ENCODE data around the gene SPEM2. TPM values are rescaled to one million over a fixed set of nuclear protein-coding genes. Genes with fewer than 3 reads are reported as not detected.

The SPEM2 gene
- not detected in 2 replicates for total RNA-seq

DNA sequence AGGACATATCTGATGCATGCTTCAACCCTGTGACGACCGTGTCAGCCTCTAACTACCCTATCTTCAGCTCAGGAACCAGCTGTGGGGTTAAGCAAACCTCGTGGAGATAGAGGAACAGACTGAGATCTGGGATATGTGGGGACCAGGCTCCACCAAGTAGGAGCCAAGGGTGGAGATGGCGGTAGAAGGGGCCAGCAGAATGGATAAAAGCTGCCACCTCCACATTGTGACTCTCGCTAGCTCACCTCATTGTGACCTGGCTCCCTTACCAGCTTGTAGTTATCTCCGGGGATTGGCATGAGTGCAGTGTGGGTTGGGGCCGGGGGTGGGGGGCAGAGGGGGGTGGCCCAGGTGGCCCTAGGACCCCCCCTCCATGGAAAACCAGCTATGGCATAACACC lies at the start of gene SPEM2:
TSS of gene SPEM2 (plus strand) at position 301 of the 400 bp plus-strand sequence. CDS start at position 374, 73 bp downstream.

GRCh38 chr17:7380855-7381683 lies 44.3 kb upstream of the SPEM2 start, which contains the start of gene TNK1:
TSS of gene TNK1 (plus strand) at chr17:7381089. CDS start at chr17:7382927, 1,838 bp downstream.

DNA sequence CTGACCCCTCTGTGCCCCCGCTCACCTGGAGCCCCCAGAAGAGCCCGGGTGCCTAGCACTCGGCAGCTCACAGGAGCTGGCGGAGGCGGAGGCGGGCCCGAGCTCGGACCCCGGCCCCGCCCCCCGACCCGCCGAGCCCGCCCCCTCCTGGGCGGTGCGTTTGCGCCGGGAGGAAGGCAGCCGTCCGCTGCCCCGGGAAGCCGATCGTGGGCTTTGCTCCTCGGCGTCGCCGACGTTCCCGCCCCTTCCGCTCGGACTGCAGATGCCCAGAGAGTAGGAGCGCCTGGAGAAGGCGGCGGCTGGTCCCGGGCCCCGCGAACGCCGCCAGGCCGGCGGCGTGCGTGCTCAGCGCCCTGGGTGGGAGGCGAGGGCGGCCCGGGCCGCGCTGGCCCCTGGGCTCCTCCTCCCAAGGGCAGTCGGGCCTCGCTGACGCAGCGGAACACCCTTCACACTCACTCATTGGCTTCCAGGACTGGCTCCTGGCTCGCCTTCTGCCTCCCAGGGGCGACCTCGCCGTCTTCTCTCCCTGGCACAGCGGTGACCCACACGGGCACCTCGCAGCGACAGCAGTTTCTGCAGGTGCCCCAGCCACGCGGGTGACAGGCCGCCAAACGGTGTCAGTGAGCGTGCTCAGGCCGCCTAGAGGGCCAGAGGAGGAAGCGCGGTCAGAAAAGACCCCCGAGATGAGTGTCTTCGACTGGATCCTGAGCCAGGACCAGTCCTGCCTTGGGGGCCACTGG lies 30.8 kb upstream of the SPEM2 start, which contains the start of gene PLSCR3:
TSS of gene PLSCR3 (minus strand) at position 74 of the 740 bp plus-strand sequence. CDS start 415 bp downstream, outside the sequence.

GRCh38 chr17:7403977-7404736 lies 21.3 kb upstream of the SPEM2 start, which contains the start of gene TMEM256:
TSS of gene TMEM256 (minus strand) at chr17:7404097. CDS start at chr17:7404084, 13 bp downstream.

DNA sequence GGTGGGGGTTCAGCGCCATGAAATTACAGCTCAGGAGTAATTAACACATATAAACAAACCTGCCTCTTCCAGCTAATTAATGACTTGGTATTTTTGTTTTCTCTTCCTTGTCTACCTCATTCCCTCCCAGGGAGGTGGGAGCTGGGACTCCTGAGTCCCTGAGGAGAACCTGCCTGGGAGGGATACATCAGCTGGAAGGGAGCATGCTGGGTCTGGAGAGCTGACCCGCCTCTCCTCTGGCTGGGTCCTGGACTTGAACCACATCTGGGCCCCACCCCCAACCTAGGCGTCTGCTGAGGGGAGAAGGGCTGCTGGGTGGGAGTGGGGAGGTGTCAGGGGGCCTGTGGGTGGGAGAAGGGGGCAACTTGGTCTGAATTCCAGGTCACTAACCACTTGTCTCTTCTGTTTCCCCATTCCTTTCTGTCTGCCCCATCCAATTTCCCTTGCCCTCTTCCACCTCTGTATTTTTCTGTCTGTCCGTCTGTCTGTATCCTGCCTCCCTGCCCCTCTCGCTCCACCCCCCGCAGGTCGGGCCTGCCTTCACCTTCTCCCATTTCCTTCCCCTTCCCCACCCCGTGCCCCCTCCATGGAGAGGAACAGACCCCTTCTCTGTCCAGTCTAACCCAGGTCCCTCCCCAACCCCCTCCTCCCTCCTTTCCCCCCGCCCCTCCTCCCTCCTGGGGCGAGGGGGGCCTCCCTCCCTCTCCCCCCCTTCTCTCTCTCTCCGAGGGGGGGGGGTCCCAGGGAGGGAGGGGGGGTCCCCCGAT lies 17.7 kb upstream of the SPEM2 start, which contains the start of gene NLGN2:
TSS of gene NLGN2 (plus strand) at position 361 of the 767 bp plus-strand sequence. CDS start 411 bp downstream, outside the sequence.

DNA sequence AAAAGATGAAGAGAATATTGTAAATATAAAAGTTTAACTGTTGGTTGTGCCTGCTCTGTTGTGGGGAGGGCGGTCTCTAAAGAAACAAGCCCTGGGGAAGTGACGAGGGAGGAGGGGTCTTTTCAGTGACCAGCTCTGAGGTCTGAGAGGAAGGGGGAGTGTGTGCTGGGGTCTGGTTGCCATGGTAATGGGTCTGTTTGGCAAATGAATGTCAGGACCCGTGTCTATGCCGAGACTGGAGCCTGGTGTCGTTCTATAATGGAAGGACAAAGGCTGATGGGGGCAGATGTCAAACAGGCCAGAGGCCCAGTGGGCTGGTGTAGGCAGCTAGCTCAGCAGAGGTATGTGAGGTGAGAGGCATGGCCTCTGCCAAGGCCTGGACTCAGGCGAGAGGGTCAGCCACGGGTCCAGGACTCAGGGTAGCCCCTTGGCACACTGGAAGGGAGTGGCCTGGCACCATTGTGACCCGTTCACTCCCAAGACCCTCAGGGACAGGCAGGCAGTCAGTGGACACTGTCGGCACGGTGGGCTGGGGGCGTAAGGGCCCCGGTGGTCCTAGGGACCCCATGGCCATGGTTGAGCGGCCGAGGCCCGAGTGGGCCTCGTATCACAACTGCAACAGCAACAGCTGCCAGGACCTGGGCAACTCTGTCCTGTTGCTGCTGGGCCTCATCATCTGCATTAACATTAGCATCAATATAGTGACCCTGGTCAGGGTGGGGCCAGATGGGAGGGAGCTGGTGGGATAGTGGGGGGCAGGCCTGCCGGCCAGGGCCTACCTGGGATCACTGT lies 5.4 kb upstream of the SPEM2 start, which contains the start of gene SPEM1:
TSS of gene SPEM1 (plus strand) at position 506 of the 792 bp plus-strand sequence. CDS start at position 567, 61 bp downstream.

DNA sequence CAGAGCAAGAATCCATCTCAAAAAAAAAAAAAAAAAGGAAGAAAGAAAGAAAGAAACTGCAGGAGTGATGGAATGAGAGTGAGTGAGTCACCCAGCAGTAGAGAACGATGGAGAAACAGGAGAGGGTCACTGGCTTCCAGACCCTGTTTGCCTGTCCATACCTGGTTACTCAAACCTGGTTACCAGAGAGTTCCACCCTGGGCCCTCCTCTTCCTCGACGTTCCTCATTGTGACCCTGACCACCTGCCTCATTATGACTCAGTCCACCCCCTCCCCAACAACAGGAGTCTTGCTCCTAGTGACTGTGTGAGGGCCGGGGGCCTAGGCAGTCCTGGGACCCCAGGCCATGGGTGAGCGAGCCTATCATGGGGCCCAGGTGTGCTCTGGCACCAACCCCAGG lies 3.1 kb downstream of the SPEM2 start, which contains the start of gene SPEM3:
TSS of gene SPEM3 (plus strand) at position 301 of the 400 bp plus-strand sequence. CDS start at position 347, 46 bp downstream.

DNA sequence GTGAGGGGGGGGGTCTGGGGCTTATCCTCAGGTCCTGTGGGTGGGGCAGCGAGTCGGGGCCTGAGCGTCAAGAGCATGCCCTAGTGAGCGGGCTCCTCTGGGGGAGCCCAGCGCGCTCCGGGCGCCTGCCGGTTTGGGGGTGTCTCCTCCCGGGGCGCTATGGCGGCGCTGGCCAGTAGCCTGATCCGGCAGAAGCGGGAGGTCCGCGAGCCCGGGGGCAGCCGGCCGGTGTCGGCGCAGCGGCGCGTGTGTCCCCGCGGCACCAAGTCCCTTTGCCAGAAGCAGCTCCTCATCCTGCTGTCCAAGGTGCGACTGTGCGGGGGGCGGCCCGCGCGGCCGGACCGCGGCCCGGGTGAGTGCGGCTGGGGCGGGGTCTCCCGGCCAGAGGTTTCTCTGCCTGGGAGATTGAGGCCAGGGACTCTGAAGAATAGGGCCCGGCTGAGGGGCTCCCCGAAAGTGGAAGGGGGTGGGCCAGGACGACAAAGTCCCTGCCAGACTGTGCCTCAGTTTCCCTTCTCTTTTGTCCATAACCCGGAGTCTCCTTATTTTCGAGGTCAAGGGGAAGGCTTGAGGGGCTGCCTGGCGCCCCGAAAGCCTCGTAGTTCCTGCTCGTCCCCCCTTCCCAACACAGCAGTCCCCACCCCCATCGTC lies 14.2 kb downstream of the SPEM2 start, which contains the start of gene FGF11:
TSS of gene FGF11 (plus strand) at position 51 of the 651 bp plus-strand sequence. CDS start at position 160, 109 bp downstream.

DNA sequence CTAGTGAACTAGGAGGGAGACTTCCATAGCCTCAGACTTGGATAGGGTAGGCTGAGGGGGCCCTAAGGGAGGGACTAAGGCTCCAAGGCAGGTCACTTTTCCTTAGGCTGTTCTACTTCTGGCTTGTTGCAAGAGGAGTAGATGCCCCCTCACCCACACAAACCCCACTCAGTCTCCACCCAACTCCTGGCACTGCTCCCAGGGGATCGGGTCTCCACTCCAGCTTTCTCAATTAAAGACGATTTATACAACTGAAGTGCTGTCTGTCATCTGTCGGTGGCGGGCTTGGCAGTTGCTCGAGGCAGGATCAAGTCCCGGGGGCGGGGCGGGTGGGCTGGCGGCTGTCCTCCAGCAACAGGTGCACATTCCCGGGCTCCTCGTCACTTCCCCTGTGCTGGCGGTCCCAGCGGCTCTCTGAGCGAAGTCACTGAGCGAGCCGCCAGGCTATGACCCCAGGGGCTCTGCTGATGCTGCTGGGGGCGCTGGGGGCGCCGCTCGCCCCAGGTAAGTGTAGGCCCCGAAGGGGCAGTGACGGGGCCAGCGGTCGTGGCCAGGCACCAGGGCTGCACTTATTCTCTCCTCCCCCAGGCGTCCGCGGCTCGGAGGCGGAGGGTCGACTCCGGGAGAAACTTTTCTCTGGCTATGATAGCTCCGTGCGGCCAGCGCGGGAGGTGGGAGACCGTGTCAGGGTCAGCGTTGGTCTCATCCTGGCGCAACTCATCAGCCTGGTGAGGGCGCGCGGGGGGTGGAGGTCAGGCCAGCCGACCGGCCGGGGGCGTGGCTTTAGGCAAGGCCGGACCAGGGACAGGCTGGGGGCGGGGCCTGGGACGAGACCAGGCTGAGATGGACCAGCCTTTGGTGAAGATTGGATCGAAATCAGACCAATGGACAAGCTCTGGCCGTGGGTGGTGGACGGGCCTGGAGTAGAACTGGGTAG lies 19.5 kb downstream of the SPEM2 start, which contains the start of gene CHRNB1:
TSS of gene CHRNB1 (plus strand) at position 380 of the 937 bp plus-strand sequence. CDS start at position 447, 67 bp downstream.

Other genes starting within 250 kb of the SPEM2 start
- gene ASGR1, start 246.2 kb upstream of the SPEM2 start, total RNA-seq, result 0.65 and 0.76 TPM in 2 replicates
- 7.7 and 8.8 TPM in 2 replicates for gene DLG4, start 205.8 kb upstream of the SPEM2 start, total RNA-seq
- gene ACADVL, start 205.7 kb upstream of the SPEM2 start, total RNA-seq, result 205 and 214 TPM in 2 replicates
- gene DVL2, start 191.1 kb upstream of the SPEM2 start, total RNA-seq, result 54.4 and 63.1 TPM in 2 replicates
- gene PHF23, start 186.2 kb upstream of the SPEM2 start, total RNA-seq, result 34.4 and 38.5 TPM in 2 replicates
- 315 and 440 TPM in 2 replicates for gene GABARAP, start 183.2 kb upstream of the SPEM2 start, total RNA-seq
- gene CTDNEP1, start 173.9 kb upstream of the SPEM2 start, total RNA-seq, result 30.1 and 39.5 TPM in 2 replicates
- 31.6 and 39.1 TPM in 2 replicates for gene ELP5, start 173.4 kb upstream of the SPEM2 start, total RNA-seq
- gene CLDN7, start 163.1 kb upstream of the SPEM2 start, total RNA-seq, result 2.4 and 2.7 TPM in 2 replicates
- 0.11 TPM in 1 of 2 replicates, not detected in the other for gene SLC2A4, start 143.9 kb upstream of the SPEM2 start, total RNA-seq
- 0.13 TPM in 1 of 2 replicates, not detected in the other for gene YBX2, start 131.0 kb upstream of the SPEM2 start, total RNA-seq
- 575 and 584 TPM in 2 replicates for gene EIF5A, start 118.0 kb upstream of the SPEM2 start, total RNA-seq
- gene GPS2, start 110.3 kb upstream of the SPEM2 start, total RNA-seq, result 38.2 and 42.2 TPM in 2 replicates
- 7.7 and 13.2 TPM in 2 replicates for gene NEURL4, start 96.3 kb upstream of the SPEM2 start, total RNA-seq
- 0.11 and 0.26 TPM in 2 replicates for gene ACAP1, start 89.1 kb upstream of the SPEM2 start, total RNA-seq
- 8.9 and 11.2 TPM in 2 replicates for gene KCTD11, start 73.5 kb upstream of the SPEM2 start, total RNA-seq
- gene TMEM95, start 70.5 kb upstream of the SPEM2 start, total RNA-seq, result not detected in 2 replicates
- gene TNK1, start 44.5 kb upstream of the SPEM2 start, total RNA-seq, result 4.1 and 4.6 TPM in 2 replicates
- 19.6 and 21.7 TPM in 2 replicates for gene PLSCR3, start 31.1 kb upstream of the SPEM2 start, total RNA-seq
- gene TMEM256, start 21.5 kb upstream of the SPEM2 start, total RNA-seq, result 30.4 and 56.3 TPM in 2 replicates
- gene NLGN2, start 17.8 kb upstream of the SPEM2 start, total RNA-seq, result 6.9 and 8.6 TPM in 2 replicates
- not detected in 2 replicates for gene SPEM1, start 5.3 kb upstream of the SPEM2 start, total RNA-seq
- not detected in 2 replicates for gene SPEM3, start 3.2 kb downstream of the SPEM2 start, total RNA-seq
- 2.5 and 2.8 TPM in 2 replicates for gene TMEM102, start 9.8 kb downstream of the SPEM2 start, total RNA-seq
- 0.76 and 0.91 TPM in 2 replicates for gene FGF11, start 13.9 kb downstream of the SPEM2 start, total RNA-seq
- 5.2 and 5.4 TPM in 2 replicates for gene CHRNB1, start 19.4 kb downstream of the SPEM2 start, total RNA-seq
- 40.2 and 41.4 TPM in 2 replicates for gene ZBTB4, start 54.0 kb downstream of the SPEM2 start, total RNA-seq
- gene SLC35G6, start 55.8 kb downstream of the SPEM2 start, total RNA-seq, result not detected in 2 replicates
- gene POLR2A, start 58.8 kb downstream of the SPEM2 start, total RNA-seq, result 85.8 and 100.0 TPM in 2 replicates
- 11.6 and 16.1 TPM in 2 replicates for gene TNFSF12, start 123.4 kb downstream of the SPEM2 start, total RNA-seq
- gene TNFSF13, start 133.1 kb downstream of the SPEM2 start, total RNA-seq, result 4.5 and 5.0 TPM in 2 replicates
- gene SENP3, start 136.3 kb downstream of the SPEM2 start, total RNA-seq, result 46.4 and 48.1 TPM in 2 replicates
- 102 and 116 TPM in 2 replicates for gene CD68, start 154.0 kb downstream of the SPEM2 start, total RNA-seq
- 93.2 and 97.4 TPM in 2 replicates for gene MPDU1, start 158.2 kb downstream of the SPEM2 start, total RNA-seq
- 0.11 and 0.26 TPM in 2 replicates for gene SOX15, start 164.5 kb downstream of the SPEM2 start, total RNA-seq
- gene FXR2, start 189.3 kb downstream of the SPEM2 start, total RNA-seq, result 26.9 and 28.2 TPM in 2 replicates
- 41.3 and 41.4 TPM in 2 replicates for gene SAT2, start 202.2 kb downstream of the SPEM2 start, total RNA-seq
- 1.3 TPM in 1 of 2 replicates, not detected in the other for gene SHBG, start 204.5 kb downstream of the SPEM2 start, total RNA-seq
- gene ATP1B2, start 225.3 kb downstream of the SPEM2 start, total RNA-seq, result not detected in 2 replicates